Endothelial cell of umbilical vein (primary cell): ENCODE results near the gene KAT8.

ENCODE experiments used
- CTCF ChIP-seq, 2 donors: IDR thresholded peaks; 1 replicate in 1 of 2; 2 replicates in 1 of 2; pipeline ENCODE4 v1.5.1; 2011; ENCODE audit warnings: low read length in 2 of 2, mild to moderate bottlenecking in 2 of 2, moderate library complexity in 2 of 2, control low read depth in 1 of 2, inconsistent platforms in 1 of 2, low read depth in 1 of 2; ENCODE audit not compliant: insufficient read depth in 1 of 2; ENCODE audit errors: extremely low read depth in 1 of 2
- EZH2 ChIP-seq: IDR thresholded peaks from 2 replicates; pipeline ENCODE4 v1.6.1; 2012; ENCODE audit warnings: borderline replicate concordance, low read depth, mild to moderate bottlenecking, moderate library complexity, low read length, inconsistent platforms; ENCODE audit not compliant: severe bottlenecking
- FOS ChIP-seq: IDR thresholded peaks from 2 replicates; pipeline ENCODE4 v1.6.1; 2011; ENCODE audit warnings: mild to moderate bottlenecking, low read length, moderate library complexity, borderline replicate concordance; ENCODE audit not compliant: insufficient read depth
- GATA2 ChIP-seq: IDR thresholded peaks from 2 replicates; pipeline ENCODE4 v1.7.0; 2011; ENCODE audit warnings: low read depth, mild to moderate bottlenecking, moderate library complexity, mixed read lengths, low read length; ENCODE audit not compliant: insufficient read length, insufficient read depth
- JUN ChIP-seq: IDR thresholded peaks from 2 replicates; pipeline ENCODE4 v1.6.1; 2011; ENCODE audit warnings: borderline replicate concordance, low read depth; ENCODE audit not compliant: insufficient read length, insufficient read depth
- MYC ChIP-seq: IDR thresholded peaks from one replicate; pipeline ENCODE4 v1.6.1; 2011; ENCODE audit warnings: mild to moderate bottlenecking, low read depth, low read length
- POLR2A ChIP-seq: IDR thresholded peaks from 2 replicates; pipeline ENCODE4 v1.6.1; 2012; ENCODE audit warnings: low read depth, mild to moderate bottlenecking, control low read depth, low read length
- POLR2AphosphoS5 ChIP-seq: IDR thresholded peaks from 2 replicates; pipeline ENCODE4 v1.6.1; 2012; ENCODE audit warnings: low read depth, mild to moderate bottlenecking, control low read depth, low read length, moderate library complexity; ENCODE audit not compliant: insufficient read depth
- TF ChIP-seq, protein P1 (sequence below): IDR thresholded peaks from 2 replicates; pipeline ENCODE4 v1.6.1; 2011; ENCODE audit not compliant: insufficient read depth, insufficient read length

DNA sequence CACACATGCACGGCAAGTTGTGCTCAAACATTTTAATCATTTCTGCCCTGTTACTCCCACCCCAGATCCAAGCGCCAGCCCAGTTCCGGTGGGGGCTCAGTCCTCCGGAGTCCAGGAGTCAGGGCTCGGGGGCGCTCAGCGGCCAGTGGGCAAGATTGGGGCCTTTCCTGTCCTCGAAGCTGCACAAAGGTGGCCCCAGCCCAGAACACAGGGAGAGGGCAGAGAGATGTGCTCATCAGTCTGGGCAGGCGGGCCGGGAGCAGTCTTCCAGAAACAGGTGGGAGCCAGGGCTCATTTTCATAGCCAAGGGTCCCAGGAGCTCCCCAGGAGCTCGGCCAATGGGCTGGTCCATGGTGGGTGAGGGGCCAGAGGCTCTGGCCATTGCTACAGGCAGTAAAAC is 14.0 kb downstream of the KAT8 start:
- TF ChIP-seq CTCF (IDR thresholded peaks at IDR 0.05; ENCODE audit: extremely low read depth in 1 of 2, insufficient read depth in 1 of 2, low read depth in 1 of 2, low read length in 2 of 2) (no peak), POLR2A (no peak), POLR2AphosphoS5 (no peak), EZH2 (no peak), FOS (no peak), GATA2 (no peak), JUN (no peak), MYC (no peak)
- TF ChIP-seq, protein P1, sequence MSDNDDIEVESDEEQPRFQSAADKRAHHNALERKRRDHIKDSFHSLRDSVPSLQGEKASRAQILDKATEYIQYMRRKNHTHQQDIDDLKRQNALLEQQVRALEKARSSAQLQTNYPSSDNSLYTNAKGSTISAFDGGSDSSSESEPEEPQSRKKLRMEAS, result no peak
